ENCODE results near the gene NFKBIL1. TPM values are rescaled to one million over a fixed set of nuclear protein-coding genes. Genes with fewer than 3 reads are reported as not detected.
"Not testable (repeated sequence)": the region's sequence is repeated elsewhere in the genome, so short reads cannot be mapped to it uniquely, and the experiment has no call there.

NFKBIL1 gene
- 33.2 and 34.2 TPM in 2 replicates for total RNA-seq (2014; rRNA removed; shearing (Covaris generic))

DNA sequence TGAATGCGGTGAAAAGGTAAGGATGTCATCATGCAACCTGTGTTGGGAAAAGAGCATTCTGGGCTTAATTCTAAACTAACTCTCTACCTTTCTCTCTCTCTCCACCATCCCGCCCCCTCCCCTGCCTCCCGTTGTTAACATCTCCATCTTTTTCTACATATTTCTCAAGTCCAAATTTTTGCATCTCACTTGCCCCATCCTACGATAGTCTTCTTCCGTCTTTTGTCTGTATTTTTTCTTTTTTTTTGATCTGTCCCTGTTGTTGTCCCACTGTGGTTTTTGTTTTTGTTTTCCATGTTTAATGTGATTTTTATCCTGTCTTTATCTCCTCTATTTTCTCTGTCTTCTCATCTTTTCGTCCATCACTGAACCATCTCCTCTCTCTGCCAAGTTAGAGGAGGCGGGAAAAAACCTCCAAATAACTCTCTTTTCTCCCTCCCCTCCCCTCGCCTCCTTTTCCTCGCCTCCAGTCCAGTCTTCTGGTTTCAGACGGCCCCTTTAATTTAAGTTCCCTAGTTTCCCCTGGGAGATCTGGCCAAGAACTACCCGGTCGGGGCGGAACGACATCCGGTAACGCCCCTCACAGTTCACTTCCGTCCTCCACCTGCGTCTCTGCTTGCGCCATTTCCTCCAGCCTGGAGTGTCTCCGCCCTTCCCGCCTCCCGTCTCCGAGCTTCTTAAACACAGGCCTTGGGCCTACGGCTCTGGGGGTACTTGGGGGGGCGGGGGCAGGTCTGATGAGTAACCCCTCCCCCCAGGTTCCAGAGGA, at the start of gene NFKBIL1:
Gene NFKBIL1 (plus strand): TSS at position 651 of the 769 bp plus-strand sequence. CDS start 87 bp downstream, at position 738.
- peaks cover 4% of the 10 kb centered on the region for H3K36me3 ChIP-seq (replicated peaks; ENCODE audit: control insufficient read depth, insufficient read depth, low read length)
- H3K27me3 ChIP-seq (ENCODE audit: control insufficient read depth, insufficient read depth, low read length) = no peaks in the 10 kb centered on the region
- peak within 1 kb of the TSS; percentile 58 for H3K4me3 ChIP-seq (ENCODE audit: insufficient read depth, low read depth, low read length)
- peak; percentile 92 for DNase-seq

DNA sequence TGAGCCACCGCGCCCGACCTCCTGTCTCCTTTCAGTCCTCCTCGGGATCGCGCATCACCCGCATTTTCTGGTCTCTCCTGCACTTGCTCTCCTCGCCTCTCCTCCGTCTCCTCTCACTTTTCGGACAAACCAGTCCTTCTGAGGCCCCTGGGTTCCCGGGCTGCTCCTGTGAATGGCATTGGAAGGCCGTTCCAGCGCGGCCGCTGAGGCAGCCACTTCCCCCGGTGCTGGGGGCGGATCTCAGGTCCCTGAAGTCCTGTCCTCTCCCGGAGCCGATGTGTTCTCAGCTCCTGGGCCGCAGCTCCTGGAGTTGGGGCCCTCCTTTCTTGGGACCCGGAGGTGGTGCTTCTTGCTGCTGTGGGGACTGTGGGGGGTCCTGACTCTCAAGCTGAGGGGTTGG, 48.7 kb upstream of the NFKBIL1 start:
- Histone ChIP-seq H3K27me3 (ENCODE audit: control insufficient read depth, insufficient read depth, low read length) (no peaks in the 10 kb centered on the region; the same call in 1 of the 2 replicates), H3K36me3 (replicated peaks; ENCODE audit: control insufficient read depth, insufficient read depth, low read length) (no peaks in the 10 kb centered on the region), H3K4me3 (ENCODE audit: insufficient read depth, low read depth, low read length) (peak overlapping the region; percentile 58)
- peak; percentile 61 for DNase-seq

DNA sequence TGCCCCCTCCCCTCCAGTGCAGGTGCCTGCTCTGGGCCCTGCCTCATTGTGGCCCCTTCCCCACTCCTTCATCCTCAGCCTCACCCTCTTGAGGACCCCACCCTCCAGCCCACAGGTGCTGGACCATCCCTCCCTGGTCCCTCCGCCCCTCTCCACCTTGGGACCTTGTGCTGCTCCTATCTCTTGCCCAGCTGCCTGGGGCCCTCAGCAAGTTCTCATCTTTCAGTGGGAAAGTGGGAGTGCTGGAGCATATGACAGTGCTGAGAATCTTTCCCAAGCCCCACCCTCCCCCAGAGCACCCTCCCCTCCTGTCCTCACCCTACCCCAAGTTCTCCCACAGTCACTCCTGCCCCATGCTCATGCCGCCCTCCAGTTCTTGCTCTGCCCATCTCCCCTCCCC, 47.8 kb upstream of the NFKBIL1 start:
- H3K4me3 ChIP-seq (ENCODE audit: insufficient read depth, low read depth, low read length); DNase-seq; H3K36me3 ChIP-seq (replicated peaks; ENCODE audit: control insufficient read depth, insufficient read depth, low read length); H3K27me3 ChIP-seq (ENCODE audit: control insufficient read depth, insufficient read depth, low read length): not testable (repeated sequence)

DNA sequence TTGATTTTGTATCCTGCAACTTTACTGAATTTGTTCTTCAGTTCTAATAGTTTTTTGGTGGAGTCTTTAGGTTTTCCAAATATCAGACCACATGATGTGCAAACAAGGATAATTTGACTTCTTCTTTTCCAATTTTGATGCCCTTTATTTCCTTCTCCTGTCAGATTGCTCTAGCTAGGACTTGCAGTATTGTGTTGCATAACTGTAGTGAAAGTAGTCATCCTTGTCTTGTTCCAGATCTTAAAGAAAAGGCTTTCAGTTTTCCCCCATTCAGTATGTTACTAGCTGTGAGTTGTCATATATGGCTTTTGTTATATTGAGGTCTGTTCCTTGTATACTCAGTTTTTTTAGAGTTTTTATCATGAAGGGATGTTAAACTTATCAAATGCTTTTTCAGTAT, 44.8 kb upstream of the NFKBIL1 start:
- Histone ChIP-seq H3K27me3 (ENCODE audit: control insufficient read depth, insufficient read depth, low read length) (no peaks in the 10 kb centered on the region; the same call in 1 of the 2 replicates), H3K36me3 (replicated peaks; ENCODE audit: control insufficient read depth, insufficient read depth, low read length) (peaks cover 1% of the 10 kb centered on the region), H3K4me3 (ENCODE audit: insufficient read depth, low read depth, low read length) (no peak overlapping the region)
- no peak for DNase-seq

- H3K4me3 ChIP-seq (ENCODE audit: insufficient read depth, low read depth, low read length); H3K27me3 ChIP-seq (ENCODE audit: control insufficient read depth, insufficient read depth, low read length); DNase-seq: not testable (repeated sequence)
- peaks cover 11% of the 10 kb centered on the region for H3K36me3 ChIP-seq (replicated peaks; ENCODE audit: control insufficient read depth, insufficient read depth, low read length)
These were observed 38.4 kb upstream of the NFKBIL1 start for GRCh38 chr6:31509036-31509435.

DNA sequence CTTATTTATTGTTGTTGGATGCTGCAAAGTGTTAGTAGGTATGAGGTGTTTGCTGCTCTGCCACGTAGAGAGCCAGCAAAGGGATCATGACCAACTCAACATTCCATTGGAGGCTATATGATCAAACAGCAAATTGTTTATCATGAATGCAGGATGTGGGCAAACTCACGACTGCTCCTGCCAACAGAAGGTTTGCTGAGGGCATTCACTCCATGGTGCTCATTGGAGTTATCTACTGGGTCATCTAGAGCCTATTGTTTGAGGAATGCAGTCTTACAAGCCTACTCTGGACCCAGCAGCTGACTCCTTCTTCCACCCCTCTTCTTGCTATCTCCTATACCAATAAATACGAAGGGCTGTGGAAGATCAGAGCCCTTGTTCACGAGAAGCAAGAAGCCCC, 37.4 kb upstream of the NFKBIL1 start:
- no peak overlapping the region for H3K4me3 ChIP-seq (ENCODE audit: insufficient read depth, low read depth, low read length)
- no peaks in the 10 kb centered on the region for H3K27me3 ChIP-seq (ENCODE audit: control insufficient read depth, insufficient read depth, low read length)
- DNase-seq = no peak
- peaks cover 11% of the 10 kb centered on the region for H3K36me3 ChIP-seq (replicated peaks; ENCODE audit: control insufficient read depth, insufficient read depth, low read length)

DNA sequence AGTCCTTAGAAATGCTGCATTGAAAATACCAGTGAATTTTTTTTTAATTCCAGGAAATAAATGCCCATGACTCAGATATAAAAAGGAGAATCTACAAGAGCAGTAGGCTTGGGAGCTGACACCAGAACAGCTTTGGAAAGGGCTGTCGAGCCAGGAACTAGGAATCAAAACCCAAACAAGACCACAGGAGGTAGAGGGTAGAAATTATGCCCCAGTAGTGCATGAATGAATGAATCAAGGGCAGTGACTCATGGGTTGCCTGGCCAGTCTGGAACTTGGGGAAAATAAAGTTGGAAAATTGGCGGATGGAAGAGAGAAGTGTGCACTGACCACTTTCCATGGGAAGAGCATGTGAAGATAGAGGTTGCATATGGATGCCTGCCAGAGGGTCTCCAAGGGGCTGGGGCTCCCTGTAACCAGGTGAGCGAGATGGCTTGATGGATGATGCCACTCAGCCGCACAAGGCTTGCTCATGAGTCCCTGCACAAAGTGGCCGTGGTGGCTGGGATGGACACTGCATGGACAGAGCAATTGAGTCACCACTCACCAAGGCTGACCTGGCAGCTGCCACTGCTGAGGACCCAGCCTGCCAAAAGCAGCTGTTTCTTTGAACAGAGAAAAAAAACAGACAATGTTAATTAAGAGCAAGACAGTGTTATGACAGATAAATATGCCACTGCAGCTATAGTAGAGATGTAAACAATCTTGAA, 33.8 kb upstream of the NFKBIL1 start:
- H3K4me3 ChIP-seq (ENCODE audit: insufficient read depth, low read depth, low read length) = no peak overlapping the region
- peaks cover 8% of the 10 kb centered on the region for H3K36me3 ChIP-seq (replicated peaks; ENCODE audit: control insufficient read depth, insufficient read depth, low read length)
- H3K27me3 ChIP-seq (ENCODE audit: control insufficient read depth, insufficient read depth, low read length) = no peaks in the 10 kb centered on the region
- no peak for DNase-seq

- no peak for DNase-seq
- no peaks in the 10 kb centered on the region for H3K27me3 ChIP-seq (ENCODE audit: control insufficient read depth, insufficient read depth, low read length)
These were observed 25.6 kb upstream of the NFKBIL1 start for GRCh38 chr6:31521835-31522234.

GRCh38 chr6:31525553-31525931, 21.9 kb upstream of the NFKBIL1 start:
- Histone ChIP-seq H3K27me3 (ENCODE audit: control insufficient read depth, insufficient read depth, low read length) (no peaks in the 10 kb centered on the region), H3K4me3 (ENCODE audit: insufficient read depth, low read depth, low read length) (no peak overlapping the region), H3K36me3 (replicated peaks; ENCODE audit: control insufficient read depth, insufficient read depth, low read length) (peaks cover 4% of the 10 kb centered on the region)
- DNase-seq = no peak

More at GRCh38 chr6:31521835-31522234, 25.6 kb upstream of the NFKBIL1 start:
- Histone ChIP-seq H3K4me3 (ENCODE audit: insufficient read depth, low read depth, low read length) (no peak overlapping the region), H3K36me3 (replicated peaks; ENCODE audit: control insufficient read depth, insufficient read depth, low read length) (no peaks in the 10 kb centered on the region)

DNA sequence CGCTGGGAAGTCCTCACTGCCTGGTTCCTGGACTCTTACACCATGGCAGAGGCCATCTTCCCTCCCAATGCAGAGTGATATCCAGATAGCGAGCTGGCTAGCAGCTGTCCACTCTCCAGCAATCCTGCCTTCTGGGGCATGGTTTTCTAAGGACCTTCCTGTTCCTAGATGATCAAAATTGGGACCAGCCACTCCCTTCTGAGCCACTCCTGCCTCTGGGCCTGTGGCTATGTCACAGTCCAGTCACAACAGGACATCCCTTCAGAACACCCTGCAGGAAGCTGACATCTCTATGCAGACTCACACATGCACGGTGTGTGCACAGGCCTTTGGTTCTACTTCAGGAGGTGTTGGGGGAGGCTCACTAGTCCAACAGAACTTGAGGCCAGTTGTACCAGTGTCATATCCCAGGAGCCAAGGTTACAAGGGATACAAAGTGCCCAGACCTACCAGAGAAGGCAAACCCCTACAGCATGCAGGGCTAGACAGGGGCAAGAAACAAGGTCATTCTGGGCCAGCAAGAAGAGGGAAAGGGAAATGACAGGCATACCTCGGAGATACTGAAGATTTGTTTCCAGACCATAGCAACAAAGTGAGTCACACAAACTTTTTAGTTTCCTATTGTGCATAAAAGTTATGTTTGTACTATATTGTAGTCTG, 21.3 kb upstream of the NFKBIL1 start:
- Histone ChIP-seq H3K4me3 (ENCODE audit: insufficient read depth, low read depth, low read length) (no peak overlapping the region), H3K27me3 (ENCODE audit: control insufficient read depth, insufficient read depth, low read length) (no peaks in the 10 kb centered on the region), H3K36me3 (replicated peaks; ENCODE audit: control insufficient read depth, insufficient read depth, low read length) (peaks cover 9% of the 10 kb centered on the region)
- DNase-seq = no peak

DNA sequence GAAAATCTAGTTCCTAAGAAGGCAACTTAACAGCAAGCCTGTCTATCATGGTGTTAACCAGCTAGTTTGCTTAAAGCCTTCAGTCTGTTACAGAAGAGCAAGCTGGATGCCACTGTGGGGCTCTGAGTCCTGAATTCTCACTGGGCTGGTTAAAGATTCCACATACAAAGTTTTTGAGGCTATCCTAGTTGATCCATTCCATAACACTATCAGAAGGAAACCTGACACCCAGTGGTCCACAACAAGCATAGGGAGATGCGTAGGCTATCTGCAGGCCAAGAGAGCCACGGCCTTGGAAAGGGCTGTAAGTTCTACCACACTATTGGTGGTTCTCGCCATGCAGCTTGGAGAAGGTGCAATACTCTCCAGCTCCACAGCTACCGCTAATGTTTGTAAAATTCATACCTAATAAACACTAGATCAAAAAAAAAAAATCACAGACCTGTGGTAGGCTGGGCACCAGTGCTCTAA, 19.1 kb upstream of the NFKBIL1 start:
- no peak overlapping the region for H3K4me3 ChIP-seq (ENCODE audit: insufficient read depth, low read depth, low read length)
- peaks cover 26% of the 10 kb centered on the region for H3K36me3 ChIP-seq (replicated peaks; ENCODE audit: control insufficient read depth, insufficient read depth, low read length)
- no peak for DNase-seq
- no peaks in the 10 kb centered on the region for H3K27me3 ChIP-seq (ENCODE audit: control insufficient read depth, insufficient read depth, low read length)

DNA sequence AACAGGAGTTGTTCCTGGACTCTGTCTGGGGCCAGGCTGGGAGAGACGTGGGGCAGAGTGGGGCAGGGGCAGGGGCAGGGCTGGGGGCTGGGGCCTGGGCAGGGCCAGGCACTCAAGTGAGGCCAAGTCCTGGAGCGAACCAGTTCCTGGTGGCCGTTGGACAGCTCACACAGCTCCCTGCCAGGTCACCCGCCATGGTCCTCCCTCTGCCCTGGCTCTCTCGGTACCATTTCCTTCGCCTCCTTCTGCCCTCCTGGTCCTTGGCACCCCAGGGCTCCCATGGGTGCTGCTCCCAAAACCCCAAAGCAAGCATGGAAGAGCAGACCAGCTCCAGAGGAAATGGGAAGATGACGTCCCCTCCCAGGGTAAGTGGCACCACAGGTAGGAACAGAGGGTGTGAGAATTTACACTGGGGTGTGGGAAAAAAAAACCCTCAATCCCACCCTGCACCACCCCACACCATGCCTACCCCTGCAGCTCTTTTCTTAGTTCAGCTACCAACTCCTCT, 18.5 kb upstream of the NFKBIL1 start, which contains the start of gene MCCD1:
Gene MCCD1 (plus strand): TSS at position 142 of the 508 bp plus-strand sequence. CDS start 53 bp downstream, at position 195.
- Histone ChIP-seq H3K27me3 (ENCODE audit: control insufficient read depth, insufficient read depth, low read length) (no peaks in the 10 kb centered on the region), H3K4me3 (ENCODE audit: insufficient read depth, low read depth, low read length) (no peak within 1 kb of the TSS), H3K36me3 (replicated peaks; ENCODE audit: control insufficient read depth, insufficient read depth, low read length) (peaks cover 31% of the 10 kb centered on the region)
- DNase-seq = peak; percentile 57

DNA sequence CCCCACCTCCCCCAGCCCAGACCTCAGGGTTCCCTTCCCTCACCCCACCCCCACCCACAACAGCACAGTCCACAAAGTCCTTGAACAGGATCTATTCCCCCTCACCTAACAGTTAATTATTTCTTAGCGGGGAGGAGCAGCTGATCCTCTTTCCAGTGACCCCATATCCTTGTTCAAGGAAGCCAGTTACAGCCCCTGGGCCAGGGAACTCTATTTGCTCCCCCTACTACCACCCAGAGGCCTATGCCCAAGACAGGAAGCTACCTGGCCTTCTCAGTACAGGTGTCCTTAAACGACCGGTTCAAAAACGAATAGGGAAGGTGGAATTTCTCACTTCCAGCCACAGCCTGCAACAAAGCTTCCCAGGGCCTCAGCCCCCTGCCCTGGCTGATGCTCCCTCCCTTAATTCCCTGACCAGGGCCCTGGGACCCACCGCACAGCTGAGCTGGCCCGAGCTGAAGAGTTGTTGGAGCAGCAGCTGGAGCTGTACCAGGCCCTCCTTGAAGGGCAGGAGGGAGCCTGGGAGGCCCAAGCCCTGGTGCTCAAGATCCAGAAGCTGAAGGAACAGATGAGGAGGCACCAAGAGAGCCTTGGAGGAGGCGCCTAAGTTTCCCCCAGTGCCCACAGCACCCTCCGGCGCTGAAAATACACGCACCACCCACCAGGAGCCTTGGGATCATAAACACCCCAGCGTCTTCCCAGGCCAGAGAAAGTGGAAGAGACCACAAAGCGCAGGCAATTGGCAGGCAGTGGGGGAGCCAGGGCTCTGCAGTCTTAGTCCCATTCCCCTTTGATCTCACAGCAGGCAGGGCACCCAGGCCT, 17.9 kb upstream of the NFKBIL1 start:
- Histone ChIP-seq H3K4me3 (ENCODE audit: insufficient read depth, low read depth, low read length) (no peak overlapping the region), H3K27me3 (ENCODE audit: control insufficient read depth, insufficient read depth, low read length) (no peaks in the 10 kb centered on the region), H3K36me3 (replicated peaks; ENCODE audit: control insufficient read depth, insufficient read depth, low read length) (peaks cover 36% of the 10 kb centered on the region)
- peak; percentile 54 for DNase-seq

- Histone ChIP-seq H3K36me3 (replicated peaks; ENCODE audit: control insufficient read depth, insufficient read depth, low read length) (peaks cover 47% of the 10 kb centered on the region), H3K27me3 (ENCODE audit: control insufficient read depth, insufficient read depth, low read length) (no peaks in the 10 kb centered on the region), H3K4me3 (ENCODE audit: insufficient read depth, low read depth, low read length) (no peak overlapping the region)
- no peak for DNase-seq
These were observed 16.7 kb upstream of the NFKBIL1 start for GRCh38 chr6:31530659-31531058.

Data from H7 (cell line).